HepG2 (cell line): Measurements from ENCODE around the gene TGFA. TPM values are rescaled to one million over a fixed set of nuclear protein-coding genes. Genes with fewer than 3 reads are reported as not detected.

Experiments
- CBX5 ChIP-seq: sonication (generic); formaldehyde crosslinking; IDR thresholded peaks from 2 replicates; pipeline ENCODE4 v1.4.0; 2020; ENCODE audit warnings: missing genetic modification reagents, borderline replicate concordance
- HNRNPUL1 ChIP-seq: fragments of 200-400 bp; formaldehyde crosslinking; IDR thresholded peaks from 2 replicates; pipeline ENCODE4 v1.6.1; 2017; ENCODE audit warnings: low read depth, mild to moderate bottlenecking, low read length, moderate library complexity
- ONECUT2 ChIP-seq: sonication (generic); formaldehyde crosslinking; IDR thresholded peaks from 2 replicates; pipeline ENCODE4 v1.4.0; 2020; ENCODE audit warnings: missing genetic modification reagents
- POGZ ChIP-seq: sonication (generic); formaldehyde crosslinking; IDR thresholded peaks from 2 replicates; pipeline ENCODE4 v1.4.0; 2020; ENCODE audit warnings: mild to moderate bottlenecking, missing genetic modification reagents
- RXRA ChIP-seq: sonication (generic); formaldehyde crosslinking; IDR thresholded peaks from 2 replicates; pipeline ENCODE4 v1.5.1; 2020; ENCODE audit warnings: missing genetic modification reagents
- SALL1 ChIP-seq: sonication (generic); formaldehyde crosslinking; IDR thresholded peaks from 2 replicates; pipeline ENCODE4 v1.8.0; 2022; ENCODE audit warnings: mild to moderate bottlenecking, missing genetic modification reagents
- SALL2 ChIP-seq: sonication (generic); formaldehyde crosslinking; IDR thresholded peaks from 2 replicates; pipeline ENCODE4 v1.8.1; 2023; ENCODE audit warnings: mild to moderate bottlenecking, missing genetic modification reagents, inconsistent platforms
- SIN3B ChIP-seq: fragments of 150-350 bp; IDR thresholded peaks from 2 replicates; pipeline ENCODE4 v1.6.1; 2014; ENCODE audit warnings: low read length
- SNRNP70 ChIP-seq: fragments of 200-400 bp; formaldehyde crosslinking; IDR thresholded peaks from 2 replicates; pipeline ENCODE4 v1.6.1; 2017; ENCODE audit warnings: mild to moderate bottlenecking, low read depth, low read length, moderate library complexity
- SOX5 ChIP-seq: IDR thresholded peaks from 2 replicates; pipeline ENCODE4 v1.6.1; 2016; ENCODE audit warnings: borderline replicate concordance
- TBX2 ChIP-seq: sonication (generic); formaldehyde crosslinking; IDR thresholded peaks from 2 replicates; pipeline ENCODE4 v1.5.0; 2020; ENCODE audit warnings: missing genetic modification reagents, mild to moderate bottlenecking, borderline replicate concordance
- UBTF ChIP-seq: sonication (generic); formaldehyde crosslinking; IDR thresholded peaks from 2 replicates; pipeline ENCODE4 v1.4.0; 2020; ENCODE audit warnings: mild to moderate bottlenecking, missing genetic modification reagents
- ZBTB33 ChIP-seq: sonication (generic); formaldehyde crosslinking; IDR thresholded peaks from 2 replicates; pipeline ENCODE4 v1.4.0; 2020; ENCODE audit warnings: missing genetic modification reagents
- ZNF136 ChIP-seq: sonication (generic); formaldehyde crosslinking; IDR thresholded peaks from 2 replicates; pipeline ENCODE4 v1.8.1; 2022; ENCODE audit warnings: low read depth, mild to moderate bottlenecking, moderate library complexity, missing genetic modification reagents
- ZNF205 ChIP-seq: IDR thresholded peaks from 2 replicates; pipeline ENCODE4 v1.6.1; 2018; ENCODE audit warnings: missing biosample characterization, missing genetic modification reagents
- ZNF652 ChIP-seq: IDR thresholded peaks from 2 replicates; pipeline ENCODE4 v1.6.1; 2016; ENCODE audit warnings: low read depth, borderline replicate concordance
- ZSCAN20 ChIP-seq: sonication (generic); formaldehyde crosslinking; IDR thresholded peaks from 2 replicates; pipeline ENCODE4 v1.4.0; 2020; ENCODE audit warnings: missing genetic modification reagents, mild to moderate bottlenecking, borderline replicate concordance
- polyA plus RNA-seq, 8 experiments: library from polyadenylated mRNA; depleted of rRNA in 3 of 8; stranded (reverse) in 7 of 8; unstranded in 1 of 8; fragments of >200 nt; fragmentation: Illumina TruSeq in 4 of 8; extraction: Trizol in 4 of 8; gene quantifications; 2 replicates each; pipeline versions ENCODE4 v1.2.1 to v1.2.3, GENCODE V29; 2011 to 2016; ENCODE audit warnings: low read depth in 4 of 8, missing spikeins in 1 of 8, mixed read lengths in 1 of 8; ENCODE audit not compliant: insufficient read depth in 1 of 8
- total RNA-seq, 5 experiments: library from RNA; depleted of rRNA; stranded (reverse); fragments of >200 nt; fragmentation: Illumina TruSeq; extraction: Trizol; gene quantifications; 2 replicates each; pipeline ENCODE4 v1.2.3, GENCODE V29; 2016; ENCODE audit warnings: low read depth in 1 of 5
- TF ChIP-seq, protein P1 (sequence below), 2 experiments: sonication (generic) in 1 of 2; formaldehyde crosslinking in 1 of 2; IDR thresholded peaks; 2 replicates each; pipeline versions ENCODE4 v1.4.0 to v1.6.1; 2016 to 2020; ENCODE audit warnings: borderline replicate concordance in 1 of 2, low read depth in 1 of 2, mild to moderate bottlenecking in 1 of 2, missing genetic modification reagents in 1 of 2
- TF ChIP-seq, protein P2 (sequence below): sonication (generic); formaldehyde crosslinking; IDR thresholded peaks from 2 replicates; pipeline ENCODE4 v1.5.0; 2020; ENCODE audit warnings: missing genetic modification reagents, mild to moderate bottlenecking, borderline replicate concordance

TGFA gene
- total and polyA plus RNA-seq, 2 of the 13 experiments (the other 11 are each of a cell fraction or from before 2014, with no cell fraction given) = 7.8 to 15.3 TPM

- TF ChIP-seq UBTF (CRISPR knock-in tag) (peak; percentile 38; the same call in 1 of the 2 replicates), SOX5 (CRISPR knock-in tag) (peak; percentile 58; the same call in 1 of the 2 replicates), SALL2 (CRISPR knock-in tag) (no peak), TBX2 (CRISPR knock-in tag) (peak; percentile 59; the same call in 1 of the 2 replicates), ZNF205 (CRISPR knock-in tag) (no peak), POGZ (CRISPR knock-in tag) (no peak), ZNF652 (CRISPR knock-in tag) (no peak), CBX5 (CRISPR knock-in tag) (no peak), ZBTB33 (CRISPR knock-in tag) (no peak), ZSCAN20 (CRISPR knock-in tag) (no peak), SIN3B (no peak), ZNF136 (CRISPR knock-in tag) (0 out of 2 replicates have a peak, but pooled peaks have one; percentile 69), HNRNPUL1 (no peak), ONECUT2 (CRISPR knock-in tag) (peak; percentile 11; the same call in 1 of the 2 replicates), SALL1 (CRISPR knock-in tag) (peak; percentile 90), SNRNP70 (no peak), RXRA (peak; percentile 34; the same call in 1 of the 2 replicates)
- TF ChIP-seq, protein P1, sequence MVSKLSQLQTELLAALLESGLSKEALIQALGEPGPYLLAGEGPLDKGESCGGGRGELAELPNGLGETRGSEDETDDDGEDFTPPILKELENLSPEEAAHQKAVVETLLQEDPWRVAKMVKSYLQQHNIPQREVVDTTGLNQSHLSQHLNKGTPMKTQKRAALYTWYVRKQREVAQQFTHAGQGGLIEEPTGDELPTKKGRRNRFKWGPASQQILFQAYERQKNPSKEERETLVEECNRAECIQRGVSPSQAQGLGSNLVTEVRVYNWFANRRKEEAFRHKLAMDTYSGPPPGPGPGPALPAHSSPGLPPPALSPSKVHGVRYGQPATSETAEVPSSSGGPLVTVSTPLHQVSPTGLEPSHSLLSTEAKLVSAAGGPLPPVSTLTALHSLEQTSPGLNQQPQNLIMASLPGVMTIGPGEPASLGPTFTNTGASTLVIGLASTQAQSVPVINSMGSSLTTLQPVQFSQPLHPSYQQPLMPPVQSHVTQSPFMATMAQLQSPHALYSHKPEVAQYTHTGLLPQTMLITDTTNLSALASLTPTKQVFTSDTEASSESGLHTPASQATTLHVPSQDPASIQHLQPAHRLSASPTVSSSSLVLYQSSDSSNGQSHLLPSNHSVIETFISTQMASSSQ (IDR thresholded peaks at IDR 0.05; ENCODE audit: low read depth) = no peak
- TF ChIP-seq, protein P1 (CRISPR knock-in tag; IDR thresholded peaks at IDR 0.05; ENCODE audit: borderline replicate concordance) = 0 out of 2 replicates have a peak, but pooled peaks have one; percentile 6
- TF ChIP-seq, protein P2, sequence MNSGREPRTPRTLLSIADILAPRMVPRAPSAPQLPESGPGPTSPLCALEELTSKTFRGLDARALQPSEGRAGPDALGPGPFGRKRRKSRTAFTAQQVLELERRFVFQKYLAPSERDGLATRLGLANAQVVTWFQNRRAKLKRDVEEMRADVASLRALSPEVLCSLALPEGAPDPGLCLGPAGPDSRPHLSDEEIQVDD (CRISPR knock-in tag) = no peak
These were observed 3.7 kb upstream of the TGFA start (continued) for GRCh38 chr2:70557171-70557838.
